Neural progenitor cell (in vitro differentiated cells): ENCODE data around the gene CHRNA4.

Experiments used
- CTCF ChIP-seq: fragments of 200-600 bp; sonication (generic); IDR thresholded peaks from 2 replicates; pipeline ENCODE4 v1.5.1; 2017; ENCODE audit warnings: antibody characterized with exemption, mild to moderate bottlenecking
- EZH2 ChIP-seq: fragments of 200-600 bp; sonication (generic); IDR thresholded peaks from 2 replicates; pipeline ENCODE4 v1.6.1; 2017; ENCODE audit warnings: antibody characterized with exemption, mild to moderate bottlenecking, moderate library complexity
- EZH2phosphoT487 ChIP-seq: fragments of 200-600 bp; sonication (generic); IDR thresholded peaks from 2 replicates; pipeline ENCODE4 v1.6.1; 2017; ENCODE audit warnings: antibody characterized with exemption

GRCh38 chr20:63295422-63295821 is 65.7 kb downstream of the CHRNA4 start:
- TF ChIP-seq EZH2, result no peak
- TF ChIP-seq CTCF, result no peak
- no peak for TF ChIP-seq EZH2phosphoT487
